ENCODE results near the gene HPS1.

Gene HPS1

DNA sequence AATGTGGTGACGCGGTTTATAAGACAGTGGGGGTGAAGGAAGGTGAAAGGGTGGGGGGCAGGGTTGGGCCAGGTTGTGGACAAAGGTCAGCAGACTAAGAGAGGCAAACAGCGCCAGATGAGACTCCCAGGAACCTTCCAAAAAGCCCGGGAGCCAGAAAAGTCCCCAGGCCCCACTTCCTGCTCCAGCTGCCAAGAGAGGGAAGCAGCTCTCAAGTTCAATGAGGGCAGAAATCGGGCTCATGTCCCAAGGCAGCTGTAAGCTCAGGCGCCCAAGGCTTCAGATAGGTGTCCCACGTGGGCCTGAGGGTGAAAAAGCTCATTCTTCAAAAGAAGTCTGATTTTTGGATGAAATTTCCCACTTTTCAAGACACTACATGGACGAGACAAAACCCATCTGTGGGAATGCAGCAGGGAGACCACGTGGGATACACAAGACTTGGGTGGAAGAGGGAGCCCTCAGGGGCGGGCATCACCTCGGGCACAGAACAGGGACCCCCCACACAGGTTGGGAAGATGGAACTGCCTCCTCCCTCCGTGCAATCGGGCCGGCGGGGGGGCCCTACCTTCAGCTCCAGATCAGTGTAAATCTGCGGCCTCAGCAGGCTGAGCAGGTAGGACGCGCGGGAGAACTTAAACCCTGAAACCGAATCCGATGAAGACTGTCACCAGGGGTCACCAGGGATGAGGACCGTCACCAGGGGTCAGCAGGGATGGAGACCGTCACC, 39.6 kb downstream of the HPS1 start:
- H3K4me3 ChIP-seq (ENCODE audit: low read length): no peak overlapping the region
- TF ChIP-seq, protein P1, sequence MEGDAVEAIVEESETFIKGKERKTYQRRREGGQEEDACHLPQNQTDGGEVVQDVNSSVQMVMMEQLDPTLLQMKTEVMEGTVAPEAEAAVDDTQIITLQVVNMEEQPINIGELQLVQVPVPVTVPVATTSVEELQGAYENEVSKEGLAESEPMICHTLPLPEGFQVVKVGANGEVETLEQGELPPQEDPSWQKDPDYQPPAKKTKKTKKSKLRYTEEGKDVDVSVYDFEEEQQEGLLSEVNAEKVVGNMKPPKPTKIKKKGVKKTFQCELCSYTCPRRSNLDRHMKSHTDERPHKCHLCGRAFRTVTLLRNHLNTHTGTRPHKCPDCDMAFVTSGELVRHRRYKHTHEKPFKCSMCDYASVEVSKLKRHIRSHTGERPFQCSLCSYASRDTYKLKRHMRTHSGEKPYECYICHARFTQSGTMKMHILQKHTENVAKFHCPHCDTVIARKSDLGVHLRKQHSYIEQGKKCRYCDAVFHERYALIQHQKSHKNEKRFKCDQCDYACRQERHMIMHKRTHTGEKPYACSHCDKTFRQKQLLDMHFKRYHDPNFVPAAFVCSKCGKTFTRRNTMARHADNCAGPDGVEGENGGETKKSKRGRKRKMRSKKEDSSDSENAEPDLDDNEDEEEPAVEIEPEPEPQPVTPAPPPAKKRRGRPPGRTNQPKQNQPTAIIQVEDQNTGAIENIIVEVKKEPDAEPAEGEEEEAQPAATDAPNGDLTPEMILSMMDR (IDR thresholded peaks at IDR 0.05; ENCODE audit: insufficient read depth, low read depth, low read length, missing control alignments): no peak
- no peak for DNase-seq (ENCODE audit: low read depth)

DNA sequence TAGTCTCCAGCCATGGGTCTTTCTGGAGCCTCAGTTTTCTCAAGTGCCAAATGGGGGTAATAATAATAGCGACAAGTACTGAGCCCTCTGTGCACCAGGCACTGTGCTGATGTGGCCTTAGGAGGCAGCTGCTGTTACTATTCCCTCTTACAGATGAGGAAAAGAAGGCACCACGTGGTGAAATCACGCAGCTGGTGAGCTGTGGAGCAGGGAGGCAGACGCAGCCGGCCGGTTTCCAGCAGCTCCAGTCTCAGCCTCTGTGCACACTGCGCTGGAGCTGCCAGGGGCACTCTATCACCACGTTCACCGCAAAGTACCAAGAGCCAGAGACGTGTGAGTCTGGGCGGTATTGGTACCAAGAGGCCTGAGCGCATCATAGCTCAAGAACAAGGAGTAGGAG, 41.3 kb downstream of the HPS1 start:
- TF ChIP-seq, protein P1 (IDR thresholded peaks at IDR 0.05; ENCODE audit: insufficient read depth, low read depth, low read length, missing control alignments): no peak
- no peak for DNase-seq (ENCODE audit: low read depth)
- no peak overlapping the region for H3K4me3 ChIP-seq (ENCODE audit: low read length)

- DNase-seq (ENCODE audit: low read depth): peak; percentile 65
- TF ChIP-seq, protein P1 (IDR thresholded peaks at IDR 0.05; ENCODE audit: insufficient read depth, low read depth, low read length, missing control alignments): no peak
- no peak overlapping the region for H3K4me3 ChIP-seq (ENCODE audit: low read length)
Measured at GRCh38 chr10:98404571-98405359, 42.0 kb downstream of the HPS1 start.

- H3K4me3 ChIP-seq (ENCODE audit: low read length): no peak overlapping the region
- TF ChIP-seq, protein P1 (IDR thresholded peaks at IDR 0.05; ENCODE audit: insufficient read depth, low read depth, low read length, missing control alignments): no peak
- peak; percentile 41 for DNase-seq (ENCODE audit: low read depth)
Measured at GRCh38 chr10:98403812-98404504, 42.8 kb downstream of the HPS1 start.

GRCh38 chr10:98402931-98403718, 43.6 kb downstream of the HPS1 start:
- no peak for DNase-seq (ENCODE audit: low read depth)
- H3K4me3 ChIP-seq (ENCODE audit: low read length): no peak overlapping the region
- TF ChIP-seq, protein P1 (IDR thresholded peaks at IDR 0.05; ENCODE audit: insufficient read depth, low read depth, low read length, missing control alignments): no peak

DNA sequence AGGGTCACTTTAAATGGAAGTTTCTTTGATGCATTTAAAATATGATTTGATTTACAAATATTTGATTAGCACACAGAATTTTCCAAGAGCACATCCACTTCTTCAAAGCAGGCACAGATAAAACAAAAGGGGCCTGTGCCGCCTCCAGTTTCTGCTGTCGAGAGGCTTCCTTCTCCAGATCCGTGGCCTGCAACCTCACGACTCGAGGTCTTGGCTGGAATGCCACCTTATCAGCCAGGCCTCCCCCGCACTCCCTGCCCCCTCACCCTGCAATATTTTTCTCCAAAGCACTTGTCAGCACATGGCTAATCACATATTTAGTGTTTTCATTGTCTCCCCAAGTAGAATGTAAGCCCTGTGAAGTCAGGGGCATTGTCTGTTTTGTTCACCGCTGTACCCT, 44.3 kb downstream of the HPS1 start:
- no peak for DNase-seq (ENCODE audit: low read depth)
- H3K4me3 ChIP-seq (ENCODE audit: low read length): no peak overlapping the region
- TF ChIP-seq, protein P1 (IDR thresholded peaks at IDR 0.05; ENCODE audit: insufficient read depth, low read depth, low read length, missing control alignments): no peak
